Thyroid gland (tissue), 4 donors: ENCODE measurements around the gene MOB4. TPM values are rescaled to one million over a fixed set of nuclear protein-coding genes. Genes with fewer than 3 reads are reported as not detected.
"Not testable (repeated sequence)": the region's sequence is repeated elsewhere in the genome, so short reads cannot be mapped to it uniquely, and the experiment has no call there.

Source experiments
- DNase-seq, 2 donors: peaks; one replicate each; pipeline ENCODE4 v3.0.0-alpha.2; 2019
- H3K27ac ChIP-seq, 3 donors: fragments of 200-600 bp; sonication (generic); 1 replicate in 2 of 3; 2 replicates in 1 of 3; pipeline ENCODE4 v1.5.1; 2016 to 2019; ENCODE audit warnings: mild to moderate bottlenecking in 1 of 3, moderate library complexity in 1 of 3
- H3K27me3 ChIP-seq: fragments of 200-600 bp; sonication (generic); one replicate; pipeline ENCODE4 v1.5.1; 2019
- H3K36me3 ChIP-seq, 2 donors: fragments of 200-600 bp; sonication (generic); one replicate each; pipeline ENCODE4 v1.5.1; 2016 to 2019
- H3K4me1 ChIP-seq, 2 donors: fragments of 200-600 bp; sonication (generic); one replicate each; pipeline ENCODE4 v1.5.1; 2017 to 2019
- H3K4me3 ChIP-seq, 3 donors: fragments of 200-600 bp; sonication (generic); replicated peaks in 1 of 3; 1 replicate in 2 of 3; 2 replicates in 1 of 3; pipeline ENCODE4 v1.5.1; 2016; ENCODE audit warnings: mild to moderate bottlenecking in 1 of 3
- H3K9me3 ChIP-seq: fragments of 200-600 bp; sonication (generic); one replicate; pipeline ENCODE4 v1.5.1; 2017
- POLR2A ChIP-seq, 2 donors: fragments of 450-650 bp; IDR thresholded peaks; one replicate each; pipeline ENCODE4 v1.6.1; 2017; ENCODE audit warnings: antibody characterized with exemption in 2 of 2, mild to moderate bottlenecking in 2 of 2, moderate library complexity in 1 of 2
- WGBS, 2 donors: methylation state at CpG; one replicate each; pipeline ENCODE4 v1.1.5; 2017; 5-methylcytosine and 5-hydroxymethylcytosine counted together
- intact Hi-C: fragments of 100-400 bp; cut with DNase I; formaldehyde crosslinking; loops from one replicate; pipeline ENCODE4 v1.15.1; 2023
- total RNA-seq, 4 donors: library from RNA; depleted of rRNA; stranded (reverse); fragments of >200 nt; gene quantifications; one replicate each; pipeline ENCODE4 v1.2.3, GENCODE V29; 2016
- TF ChIP-seq, protein P1 (sequence below), 6 experiments: fragments of 200-600 bp in 3 of 6; fragments of 450-650 bp in 3 of 6; sonication (generic) in 3 of 6; IDR thresholded peaks; one replicate each; pipeline ENCODE4 v1.5.1; 2016 to 2019; ENCODE audit warnings: antibody characterized with exemption in 6 of 6, mild to moderate bottlenecking in 2 of 6, inconsistent platforms in 1 of 6, moderate library complexity in 1 of 6

The MOB4 gene
- total RNA-seq, 4 donors from 2014 or later, result 24.7 to 36.1 (median 28.6) TPM

DNA sequence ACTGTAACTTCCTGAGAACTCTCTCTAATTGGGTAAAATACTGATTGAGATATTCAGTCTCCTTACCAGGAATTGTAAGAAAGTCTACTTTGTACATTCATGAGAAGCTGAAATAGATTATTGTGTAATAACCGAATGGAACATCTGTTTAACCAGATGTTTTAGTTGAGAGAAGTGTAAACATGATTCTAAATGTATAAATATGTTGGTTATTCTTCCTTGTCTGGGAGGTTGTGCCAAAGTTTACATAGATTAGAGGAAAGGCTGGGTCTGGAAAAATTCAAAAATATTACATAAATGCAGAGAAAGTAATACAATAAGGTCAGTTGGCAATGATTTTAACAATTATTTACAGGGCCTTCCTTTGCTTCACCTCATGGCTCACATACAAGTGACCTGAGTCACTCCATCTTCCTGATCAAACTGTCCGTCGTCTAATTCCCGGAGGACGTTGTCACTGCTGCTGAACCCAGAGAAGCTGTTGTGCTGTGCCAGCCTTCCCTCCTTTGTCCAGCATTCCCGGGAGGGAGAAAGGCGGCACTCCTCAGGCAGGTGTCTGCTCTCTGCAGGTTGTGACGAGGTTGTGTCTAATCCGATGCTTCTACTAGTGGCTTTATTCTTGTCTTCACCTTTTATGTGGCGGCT is 55.9 kb downstream of the MOB4 start:
- Histone ChIP-seq H3K27ac (no peak overlapping the region), H3K27me3 (no peaks in the 10 kb centered on the region), H3K36me3 (no peaks in the 10 kb centered on the region), H3K4me1 (no peaks in the 10 kb centered on the region), H3K4me3 (no peak overlapping the region), H3K9me3 (no peaks in the 10 kb centered on the region)
- 80 to 84% methylated on average over 10 of the region's 10 CpGs for WGBS, 2 donors
- no peak for DNase-seq
- intact Hi-C loops, result no loop called here
- no peak for TF ChIP-seq POLR2A (IDR thresholded peaks at IDR 0.05)

DNA sequence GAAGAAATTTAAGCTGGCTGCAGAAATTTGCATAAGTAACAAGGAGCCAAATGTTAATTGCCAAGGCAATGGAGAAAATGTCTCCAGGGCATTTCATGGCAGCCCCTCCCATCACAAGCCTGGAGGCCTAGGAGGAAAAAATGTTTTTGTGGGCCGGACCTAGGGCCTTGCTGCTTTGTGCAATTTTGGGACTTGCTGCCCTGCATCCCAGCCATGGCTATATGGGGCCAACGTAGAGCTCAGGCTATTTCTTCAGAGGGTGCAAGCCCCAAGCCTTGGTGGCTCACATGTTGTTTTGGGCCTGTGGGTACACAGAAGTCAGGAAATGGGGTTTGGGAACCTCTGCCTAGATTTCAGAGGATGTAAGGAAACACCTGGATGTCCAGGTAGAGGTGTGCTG is 57.7 kb downstream of the MOB4 start:
- intact Hi-C loops, result no loop called here
- Histone ChIP-seq H3K9me3 (no peaks in the 10 kb centered on the region), H3K4me3 (no peak overlapping the region), H3K36me3 (no peaks in the 10 kb centered on the region), H3K4me1 (no peaks in the 10 kb centered on the region), H3K27me3 (no peaks in the 10 kb centered on the region), H3K27ac (no peak overlapping the region)
- 98 to 100% methylated on average over 2 of the region's 2 CpGs for WGBS, 2 donors
- no peak for DNase-seq
- TF ChIP-seq, protein P1, sequence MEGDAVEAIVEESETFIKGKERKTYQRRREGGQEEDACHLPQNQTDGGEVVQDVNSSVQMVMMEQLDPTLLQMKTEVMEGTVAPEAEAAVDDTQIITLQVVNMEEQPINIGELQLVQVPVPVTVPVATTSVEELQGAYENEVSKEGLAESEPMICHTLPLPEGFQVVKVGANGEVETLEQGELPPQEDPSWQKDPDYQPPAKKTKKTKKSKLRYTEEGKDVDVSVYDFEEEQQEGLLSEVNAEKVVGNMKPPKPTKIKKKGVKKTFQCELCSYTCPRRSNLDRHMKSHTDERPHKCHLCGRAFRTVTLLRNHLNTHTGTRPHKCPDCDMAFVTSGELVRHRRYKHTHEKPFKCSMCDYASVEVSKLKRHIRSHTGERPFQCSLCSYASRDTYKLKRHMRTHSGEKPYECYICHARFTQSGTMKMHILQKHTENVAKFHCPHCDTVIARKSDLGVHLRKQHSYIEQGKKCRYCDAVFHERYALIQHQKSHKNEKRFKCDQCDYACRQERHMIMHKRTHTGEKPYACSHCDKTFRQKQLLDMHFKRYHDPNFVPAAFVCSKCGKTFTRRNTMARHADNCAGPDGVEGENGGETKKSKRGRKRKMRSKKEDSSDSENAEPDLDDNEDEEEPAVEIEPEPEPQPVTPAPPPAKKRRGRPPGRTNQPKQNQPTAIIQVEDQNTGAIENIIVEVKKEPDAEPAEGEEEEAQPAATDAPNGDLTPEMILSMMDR (IDR thresholded peaks at IDR 0.05), result no peak
- TF ChIP-seq POLR2A (IDR thresholded peaks at IDR 0.05), result no peak

DNA sequence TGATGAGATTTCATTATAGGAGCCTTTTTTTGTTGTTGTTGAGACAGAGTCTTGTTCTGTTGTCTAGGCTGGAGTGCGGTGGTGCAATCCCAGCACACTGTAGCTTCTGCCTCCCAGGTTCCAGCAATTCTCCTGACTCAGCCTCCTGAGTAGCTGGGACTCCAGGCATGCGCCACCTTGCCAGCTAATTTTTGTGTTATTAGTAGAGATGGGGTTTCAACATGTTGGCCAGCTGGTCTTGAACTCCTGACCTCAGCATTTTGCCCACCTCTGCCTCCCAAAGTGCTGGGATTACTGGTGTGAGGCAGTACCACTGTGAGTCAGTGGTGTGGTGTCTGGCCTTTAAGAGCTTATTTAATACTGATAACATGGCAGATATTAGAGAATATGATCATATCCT is 60.1 kb downstream of the MOB4 start:
- H3K4me3 ChIP-seq, result no peak overlapping the region
- no peaks in the 10 kb centered on the region for H3K4me1 ChIP-seq
- H3K27me3 ChIP-seq, result no peaks in the 10 kb centered on the region
- TF ChIP-seq, protein P1 (IDR thresholded peaks at IDR 0.05), result no peak
- no peak for TF ChIP-seq POLR2A (IDR thresholded peaks at IDR 0.05)
- WGBS, 2 donors, result 93 to 95% methylated on average over 2 of the region's 2 CpGs
- DNase-seq, result no peak
- H3K9me3 ChIP-seq, result no peaks in the 10 kb centered on the region
- intact Hi-C loops, result no loop called here
- H3K27ac ChIP-seq, result no peak overlapping the region
- H3K36me3 ChIP-seq, result no peaks in the 10 kb centered on the region

DNA sequence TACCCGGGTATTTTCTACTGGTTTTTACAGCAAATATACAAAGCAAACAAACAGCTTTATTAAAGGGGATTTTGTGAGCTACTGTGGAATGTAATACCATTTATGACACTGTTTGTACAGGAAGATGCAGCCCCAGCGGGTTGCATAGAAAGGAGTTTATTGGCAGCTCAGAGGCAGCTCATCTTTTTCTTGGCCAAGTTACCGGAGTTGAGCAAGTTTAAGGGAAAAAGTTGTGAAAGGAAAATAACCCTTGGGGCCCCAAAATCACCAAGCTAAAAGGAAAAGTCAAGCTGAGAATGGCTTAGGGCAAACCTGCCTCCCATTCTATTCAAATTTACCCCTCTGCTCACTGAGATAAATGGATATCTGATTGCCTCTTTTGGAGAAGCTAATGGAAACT is 60.8 kb downstream of the MOB4 start:
- Histone ChIP-seq H3K27me3 (no peaks in the 10 kb centered on the region), H3K36me3 (no peaks in the 10 kb centered on the region), H3K4me1 (no peaks in the 10 kb centered on the region), H3K9me3 (no peaks in the 10 kb centered on the region), H3K4me3 (no peak overlapping the region), H3K27ac (no peak overlapping the region)
- TF ChIP-seq, protein P1 (IDR thresholded peaks at IDR 0.05), result no peak
- TF ChIP-seq POLR2A (IDR thresholded peaks at IDR 0.05), result no peak
- no peak for DNase-seq
- intact Hi-C loops, result no loop called here
- WGBS, 2 donors, result 46 to 50% methylated on average over 3 of the region's 3 CpGs

DNA sequence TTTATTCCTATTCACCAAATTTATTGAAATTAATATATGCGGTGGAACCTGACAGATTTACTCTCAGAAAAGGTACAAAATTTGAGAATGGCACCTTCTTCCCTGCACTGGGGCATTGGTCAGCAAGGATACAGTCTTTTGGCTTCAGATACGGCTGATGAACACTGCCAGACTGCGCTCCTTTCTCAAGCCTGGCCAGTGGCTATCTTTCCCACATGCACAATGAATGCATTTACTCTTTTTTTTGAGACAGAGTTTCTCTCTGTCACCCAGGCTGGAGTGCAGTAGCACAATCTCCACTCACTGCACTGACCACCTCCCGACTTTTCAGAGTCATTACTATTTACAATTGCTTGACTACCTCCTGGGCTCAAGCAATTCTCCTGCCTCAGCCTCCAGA is 61.6 kb downstream of the MOB4 start:
- no peak for TF ChIP-seq POLR2A (IDR thresholded peaks at IDR 0.05)
- TF ChIP-seq, protein P1 (IDR thresholded peaks at IDR 0.05), result no peak
- no peaks in the 10 kb centered on the region for H3K9me3 ChIP-seq
- H3K36me3 ChIP-seq, result no peaks in the 10 kb centered on the region
- H3K27ac ChIP-seq, result no peak overlapping the region
- DNase-seq, result no peak
- H3K4me3 ChIP-seq, result no peak overlapping the region
- no peaks in the 10 kb centered on the region for H3K4me1 ChIP-seq
- 87% methylated on average over 4 of the region's 4 CpGs for WGBS, 2 donors
- H3K27me3 ChIP-seq, result no peaks in the 10 kb centered on the region
- intact Hi-C loops, result no loop called here

DNA sequence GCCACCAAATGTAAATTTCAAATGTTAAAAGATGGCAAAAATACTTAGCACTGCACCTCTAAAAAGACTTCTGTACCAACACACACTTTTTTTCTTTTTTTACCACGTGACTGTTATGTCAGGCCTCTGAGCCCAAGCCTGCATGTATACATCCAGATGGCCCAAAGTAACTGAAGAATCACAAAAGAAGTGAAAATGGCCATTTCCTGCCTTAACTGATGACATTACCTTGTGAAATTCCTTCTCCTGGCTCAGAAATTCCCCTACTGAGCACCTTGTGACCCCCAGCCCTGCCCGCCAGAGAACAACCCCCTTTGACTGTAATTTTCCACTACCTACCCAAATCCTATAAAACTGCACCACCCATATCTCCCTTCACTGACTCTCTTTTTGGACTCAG is 62.4 kb downstream of the MOB4 start:
- intact Hi-C loops, H3K9me3 ChIP-seq, H3K36me3 ChIP-seq, H3K4me1 ChIP-seq, DNase-seq, H3K27me3 ChIP-seq, H3K27ac ChIP-seq, H3K4me3 ChIP-seq: not testable (repeated sequence)
- WGBS, 2 donors, result 77 to 80% methylated on average over 2 of the region's 2 CpGs

DNA sequence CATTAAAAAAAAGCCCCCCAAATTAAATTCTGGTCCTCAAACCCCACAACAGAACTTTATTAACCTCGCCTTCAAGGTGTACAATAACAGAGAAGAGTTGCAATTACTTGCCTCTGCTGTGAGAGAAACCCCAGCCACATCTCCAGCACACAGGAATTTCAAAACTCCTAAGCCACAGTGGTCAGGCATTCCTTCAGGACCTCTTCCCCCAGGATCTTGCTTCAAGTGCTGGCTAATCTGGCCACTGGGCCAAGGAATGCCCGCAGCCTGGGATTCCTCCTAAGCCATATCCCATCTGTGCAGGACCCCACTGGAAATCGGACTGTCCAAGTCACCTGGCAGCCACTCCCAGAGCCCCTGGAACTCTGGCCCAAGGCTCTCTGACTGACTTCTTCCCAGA is 64.3 kb downstream of the MOB4 start:
- H3K4me1 ChIP-seq, H3K4me3 ChIP-seq, H3K9me3 ChIP-seq, intact Hi-C loops, DNase-seq, H3K27ac ChIP-seq, H3K36me3 ChIP-seq, H3K27me3 ChIP-seq: not testable (repeated sequence)
- 82 to 94% methylated on average over 3 of the region's 3 CpGs for WGBS, 2 donors

DNA sequence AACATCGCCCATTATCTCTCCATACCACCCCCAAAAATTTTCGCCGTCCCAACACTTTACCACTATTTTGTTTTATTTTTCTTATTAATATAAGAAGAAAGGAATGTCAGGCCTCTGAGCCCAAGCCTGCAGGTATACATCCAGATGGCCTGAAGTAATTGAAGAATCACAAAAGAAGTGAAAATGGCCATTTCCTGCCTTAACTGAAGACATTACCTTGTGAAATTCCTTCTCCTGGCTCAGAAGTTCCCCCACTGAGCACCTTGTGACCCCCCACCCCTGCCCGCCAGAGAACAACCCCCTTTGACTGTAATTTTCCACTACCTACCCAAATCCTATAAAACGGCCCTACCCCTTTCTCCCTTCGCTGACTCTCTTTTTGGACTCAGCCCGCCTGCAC is 71.4 kb downstream of the MOB4 start:
- H3K4me1 ChIP-seq, H3K4me3 ChIP-seq, DNase-seq, intact Hi-C loops, H3K9me3 ChIP-seq, H3K36me3 ChIP-seq, H3K27ac ChIP-seq, H3K27me3 ChIP-seq: not testable (repeated sequence)
- 90 to 94% methylated on average over 7 of the region's 7 CpGs for WGBS, 2 donors
